Right lobe of liver (tissue), 4 donors: Measurements from ENCODE around the gene HIGD1C.

ENCODE experiments used
- POLR2A ChIP-seq: fragments of 450-650 bp; IDR thresholded peaks from one replicate; pipeline ENCODE4 v1.6.1; 2017; ENCODE audit warnings: antibody characterized with exemption, mild to moderate bottlenecking
- TF ChIP-seq, protein P1 (sequence below), 4 donors: fragments of 200-600 bp in 3 of 4; fragments of 450-650 bp in 1 of 4; IDR thresholded peaks; one replicate each; pipeline versions ENCODE4 v1.5.1 to v1.8.0; 2016 to 2022; ENCODE audit warnings: antibody characterized with exemption in 4 of 4, mild to moderate bottlenecking in 2 of 4
- donor health status: DM: no; HTN: no; CAD: no.
- donor health status: DM: no; HTN: no; CAD: no.
- donor health status: DM: no; HTN: yes; CAD: no.

DNA sequence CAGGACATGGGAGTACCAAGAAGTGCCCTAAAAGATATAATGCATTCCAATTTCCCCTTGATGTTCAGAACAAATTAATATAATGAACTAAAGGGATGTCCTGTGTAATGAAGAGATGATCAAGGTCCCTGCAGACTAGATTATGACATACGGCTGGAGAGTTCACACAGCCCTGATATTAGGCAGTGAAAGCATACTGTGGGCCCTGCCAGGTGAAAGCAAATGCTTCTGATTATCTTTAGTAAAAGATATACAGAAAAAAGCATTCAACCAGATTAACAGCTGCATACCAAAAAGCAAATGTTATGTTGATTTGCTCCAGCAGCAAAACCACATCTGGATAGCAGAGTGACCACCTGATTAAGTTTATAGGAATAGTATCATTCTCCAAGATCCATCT, 12.1 kb downstream of the HIGD1C start:
- TF ChIP-seq, protein P1, sequence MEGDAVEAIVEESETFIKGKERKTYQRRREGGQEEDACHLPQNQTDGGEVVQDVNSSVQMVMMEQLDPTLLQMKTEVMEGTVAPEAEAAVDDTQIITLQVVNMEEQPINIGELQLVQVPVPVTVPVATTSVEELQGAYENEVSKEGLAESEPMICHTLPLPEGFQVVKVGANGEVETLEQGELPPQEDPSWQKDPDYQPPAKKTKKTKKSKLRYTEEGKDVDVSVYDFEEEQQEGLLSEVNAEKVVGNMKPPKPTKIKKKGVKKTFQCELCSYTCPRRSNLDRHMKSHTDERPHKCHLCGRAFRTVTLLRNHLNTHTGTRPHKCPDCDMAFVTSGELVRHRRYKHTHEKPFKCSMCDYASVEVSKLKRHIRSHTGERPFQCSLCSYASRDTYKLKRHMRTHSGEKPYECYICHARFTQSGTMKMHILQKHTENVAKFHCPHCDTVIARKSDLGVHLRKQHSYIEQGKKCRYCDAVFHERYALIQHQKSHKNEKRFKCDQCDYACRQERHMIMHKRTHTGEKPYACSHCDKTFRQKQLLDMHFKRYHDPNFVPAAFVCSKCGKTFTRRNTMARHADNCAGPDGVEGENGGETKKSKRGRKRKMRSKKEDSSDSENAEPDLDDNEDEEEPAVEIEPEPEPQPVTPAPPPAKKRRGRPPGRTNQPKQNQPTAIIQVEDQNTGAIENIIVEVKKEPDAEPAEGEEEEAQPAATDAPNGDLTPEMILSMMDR (IDR thresholded peaks at IDR 0.05): no peak
- TF ChIP-seq POLR2A: no peak
